GM19240 (cell line): ENCODE results near the gene FGD2.

Source experiments
- DNase-seq: peaks from one replicate; pipeline ENCODE4 v3.0.0; 2011; ENCODE audit warnings: low spot score; ENCODE audit not compliant: insufficient read length

Gene FGD2

GRCh38 chr6:36970892-36971842 is 34.3 kb upstream of the FGD2 start:
- DNase-seq, result no peak

DNA sequence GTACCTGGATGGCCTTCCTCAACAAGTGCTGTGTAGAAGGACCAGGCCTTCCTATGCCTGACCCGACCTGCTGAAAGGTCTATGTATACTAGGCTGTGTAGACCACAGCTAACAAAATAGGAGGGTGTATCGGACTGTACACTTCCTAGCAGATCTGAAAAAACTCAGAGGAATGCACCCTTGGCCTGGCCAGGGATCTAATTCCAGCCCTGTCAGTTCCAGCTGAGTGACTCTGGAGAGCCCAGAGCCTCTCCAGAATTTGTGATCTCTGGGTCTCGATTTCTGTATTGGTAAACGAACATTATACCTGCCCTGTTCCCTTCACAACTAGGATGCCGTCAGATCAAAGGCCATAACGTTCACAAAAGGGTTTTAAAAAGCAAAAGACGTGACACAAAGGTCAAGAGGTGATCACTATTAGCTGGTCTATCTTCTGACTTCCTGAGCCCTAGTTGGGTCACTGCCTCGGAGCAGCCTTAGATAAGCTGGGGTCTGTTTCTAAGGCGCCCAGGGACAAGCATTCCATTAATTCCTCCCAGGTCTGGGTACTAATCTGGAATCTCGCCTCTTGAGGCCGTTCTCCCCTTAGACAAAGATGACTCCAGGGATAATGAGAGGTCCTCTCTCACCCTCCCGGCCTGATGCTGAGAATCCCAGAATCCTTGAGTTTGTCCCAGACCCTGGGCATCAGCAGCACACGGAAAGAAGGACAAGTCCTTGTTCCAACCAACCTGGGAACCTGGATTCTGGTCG is 33.4 kb upstream of the FGD2 start:
- no peak for DNase-seq

DNA sequence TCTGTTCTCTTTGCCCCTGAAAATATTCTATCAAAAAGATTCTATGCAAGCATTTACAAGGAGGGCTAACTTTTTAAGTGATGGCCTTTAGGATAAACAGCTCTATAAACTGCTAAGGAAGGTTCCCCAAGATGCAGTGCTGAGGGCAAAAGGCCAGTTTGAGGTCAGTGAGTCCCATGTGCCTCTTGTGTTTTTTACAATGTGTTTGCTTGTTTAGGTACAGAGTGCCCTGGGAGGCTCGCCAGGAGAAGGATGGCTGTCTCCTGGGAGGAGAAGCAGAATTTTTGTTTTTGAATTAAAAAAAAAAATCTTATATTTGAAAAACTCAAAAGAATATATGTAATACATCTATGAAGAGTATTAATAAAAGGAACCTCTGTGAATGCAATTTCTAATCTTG is 32.3 kb upstream of the FGD2 start:
- no peak for DNase-seq

DNA sequence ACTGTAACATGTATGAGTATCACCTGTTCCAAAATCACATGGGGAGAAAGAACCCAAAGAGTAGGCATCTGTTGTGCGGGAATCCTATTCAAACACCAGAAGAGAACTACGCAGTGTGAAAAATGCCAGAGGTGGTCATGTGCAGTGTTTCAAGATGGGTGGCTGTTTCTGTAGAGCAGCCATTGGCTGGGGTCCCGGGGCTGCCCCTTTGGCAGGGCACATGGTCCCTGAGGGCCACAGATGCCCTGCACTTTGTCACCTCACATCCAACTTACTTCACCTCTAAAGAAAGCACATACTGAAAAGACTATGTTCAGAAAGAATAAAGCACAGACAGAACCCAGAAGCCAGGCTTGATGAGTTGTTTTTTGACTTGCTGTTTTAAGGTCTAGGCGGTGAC is 31.8 kb upstream of the FGD2 start:
- DNase-seq, result no peak

GRCh38 chr6:36975231-36976006 is 30.0 kb upstream of the FGD2 start:
- DNase-seq, result no peak

- no peak for DNase-seq
These were observed 29.5 kb upstream of the FGD2 start for GRCh38 chr6:36976007-36976264.

DNA sequence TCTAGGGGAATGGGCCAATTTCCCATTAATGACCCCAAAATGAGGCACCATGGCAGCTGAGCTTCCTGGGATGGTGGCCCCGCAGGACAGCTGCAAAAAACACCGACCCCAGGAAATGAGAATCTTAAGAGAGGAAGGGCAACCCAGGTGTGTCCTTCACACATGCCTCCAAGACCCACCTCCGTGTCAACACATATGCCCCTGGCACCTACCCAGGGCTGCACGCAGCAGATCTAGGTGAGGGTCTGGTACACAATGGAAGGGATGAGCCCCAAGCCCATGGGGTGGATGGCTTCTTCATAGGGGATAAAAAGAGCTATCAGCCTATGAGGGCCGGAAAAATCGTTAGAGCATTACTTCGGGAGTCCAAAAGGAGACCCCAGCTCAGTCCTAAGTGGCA is 28.9 kb upstream of the FGD2 start:
- DNase-seq, result no peak

- DNase-seq, result no peak
These were observed 28.5 kb upstream of the FGD2 start for GRCh38 chr6:36976931-36977330.

- DNase-seq, result no peak
These were observed 27.9 kb upstream of the FGD2 start for GRCh38 chr6:36977470-36977941.

DNA sequence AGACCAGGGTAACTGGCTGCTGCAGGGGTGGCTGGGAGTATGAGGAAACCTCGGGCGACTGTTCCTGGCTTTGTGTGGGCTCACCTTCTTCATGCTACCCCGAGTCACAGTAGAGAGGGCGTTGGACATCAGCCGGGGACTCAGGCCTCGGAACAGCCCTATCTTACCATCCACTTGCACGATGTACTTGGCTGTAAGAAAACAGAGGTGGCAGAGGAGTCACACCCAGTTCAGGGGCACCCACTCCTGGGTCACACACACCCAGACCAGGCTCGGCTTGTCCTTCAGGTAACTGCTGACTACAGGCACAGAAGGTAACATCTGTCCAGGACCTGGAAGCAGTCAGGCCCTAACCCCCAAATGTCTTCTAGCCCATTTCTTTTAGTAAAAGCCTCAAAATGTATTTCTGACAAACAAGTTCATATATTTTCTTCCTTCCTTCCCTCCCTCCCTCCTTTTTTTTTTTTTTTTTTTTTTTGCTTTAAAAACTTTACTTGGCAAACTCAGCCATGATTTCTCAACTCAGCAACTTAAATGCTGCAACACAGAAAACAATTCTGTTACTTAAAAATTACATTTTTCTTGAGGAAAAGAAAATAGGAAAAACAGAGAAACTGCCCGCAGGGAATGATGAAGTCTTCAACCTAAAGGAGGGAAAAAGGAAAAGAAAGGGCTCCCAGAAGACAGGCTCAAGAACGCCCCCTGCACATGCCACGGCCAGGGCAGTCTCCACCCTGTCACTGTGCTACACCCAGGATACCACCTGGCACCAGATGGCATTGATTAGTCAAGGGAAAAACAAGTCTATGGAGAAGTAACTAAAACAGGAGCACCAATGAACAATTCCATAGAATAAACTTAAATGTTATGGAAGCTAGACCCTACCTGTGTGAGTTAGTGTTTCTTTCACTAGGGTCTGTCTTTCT is 26.8 kb upstream of the FGD2 start:
- DNase-seq, result no peak

DNA sequence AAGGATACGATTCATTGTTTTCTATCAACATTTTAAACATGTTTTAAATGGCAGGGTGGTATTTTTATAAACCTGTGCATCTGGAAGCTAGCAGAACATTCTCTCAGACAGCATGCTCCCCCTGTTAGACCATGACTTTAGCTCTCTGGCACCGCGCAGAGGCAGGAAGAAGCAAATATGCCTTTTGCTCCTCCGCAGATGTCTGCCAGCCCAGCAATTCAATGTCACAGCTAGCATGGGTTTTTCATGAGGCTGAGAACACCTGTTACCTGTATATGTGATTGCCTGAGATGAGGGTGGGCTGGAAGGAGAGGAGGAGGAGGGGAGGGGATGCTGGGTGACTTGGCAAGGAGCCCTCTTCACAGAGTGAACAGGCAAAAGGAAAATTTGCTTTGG is 26.1 kb upstream of the FGD2 start:
- DNase-seq, result no peak

DNA sequence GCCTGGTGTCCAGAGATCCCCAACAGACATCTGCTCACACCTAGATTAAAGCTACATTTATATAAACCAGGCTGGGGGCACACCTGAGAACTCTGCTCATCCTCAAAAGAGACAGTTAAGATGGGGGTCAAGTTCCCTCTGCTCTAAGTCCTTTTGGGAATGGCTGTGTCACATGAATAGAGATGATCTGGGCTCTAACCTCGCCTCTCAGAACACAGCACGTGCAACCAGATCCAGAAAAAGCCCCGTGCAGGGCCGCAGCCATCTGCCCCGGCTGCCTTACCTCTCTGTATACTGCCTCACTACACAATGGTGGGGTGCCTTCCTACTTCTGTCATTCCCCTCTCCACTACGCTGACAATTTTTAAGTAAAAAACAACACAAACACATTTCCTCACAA is 25.3 kb upstream of the FGD2 start:
- DNase-seq, result no peak

DNA sequence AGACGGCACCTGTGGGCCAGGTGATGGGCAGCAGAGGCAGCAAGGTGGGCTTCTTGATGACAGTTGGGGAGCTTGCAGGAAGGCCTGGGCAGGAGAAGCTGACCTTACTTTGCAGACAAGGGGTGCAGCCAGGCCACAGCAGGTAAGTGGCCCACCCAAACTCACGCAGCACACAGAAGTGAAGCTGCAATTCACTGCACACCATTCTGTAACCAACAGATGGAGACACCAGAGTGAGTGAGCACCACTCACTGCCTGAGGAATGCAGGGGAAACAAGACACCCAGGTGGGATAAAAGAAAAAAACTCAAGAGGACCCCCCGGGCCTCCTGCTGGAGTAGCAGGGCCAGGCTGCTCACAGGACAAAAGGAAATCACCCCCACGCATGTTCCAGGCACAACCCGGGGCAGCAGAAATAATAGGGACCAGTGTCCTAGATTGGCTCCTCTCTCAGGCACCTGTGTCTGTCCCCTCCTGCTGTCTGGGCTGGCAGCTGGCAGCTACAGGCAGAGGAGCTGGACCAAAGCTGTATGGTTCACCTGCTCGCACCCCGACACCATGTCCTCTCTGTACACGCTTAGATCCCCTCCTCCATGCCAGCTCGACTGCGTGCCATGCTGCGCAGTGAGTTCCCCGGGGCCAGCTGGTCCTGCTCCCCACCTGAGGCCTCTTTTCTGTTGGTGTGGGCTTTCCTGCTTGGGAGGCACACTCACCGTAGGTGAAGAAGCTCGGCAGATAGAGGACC is 24.4 kb upstream of the FGD2 start:
- no peak for DNase-seq

- DNase-seq, result no peak
These were observed 21.9 kb upstream of the FGD2 start for GRCh38 chr6:36983538-36983937.

DNA sequence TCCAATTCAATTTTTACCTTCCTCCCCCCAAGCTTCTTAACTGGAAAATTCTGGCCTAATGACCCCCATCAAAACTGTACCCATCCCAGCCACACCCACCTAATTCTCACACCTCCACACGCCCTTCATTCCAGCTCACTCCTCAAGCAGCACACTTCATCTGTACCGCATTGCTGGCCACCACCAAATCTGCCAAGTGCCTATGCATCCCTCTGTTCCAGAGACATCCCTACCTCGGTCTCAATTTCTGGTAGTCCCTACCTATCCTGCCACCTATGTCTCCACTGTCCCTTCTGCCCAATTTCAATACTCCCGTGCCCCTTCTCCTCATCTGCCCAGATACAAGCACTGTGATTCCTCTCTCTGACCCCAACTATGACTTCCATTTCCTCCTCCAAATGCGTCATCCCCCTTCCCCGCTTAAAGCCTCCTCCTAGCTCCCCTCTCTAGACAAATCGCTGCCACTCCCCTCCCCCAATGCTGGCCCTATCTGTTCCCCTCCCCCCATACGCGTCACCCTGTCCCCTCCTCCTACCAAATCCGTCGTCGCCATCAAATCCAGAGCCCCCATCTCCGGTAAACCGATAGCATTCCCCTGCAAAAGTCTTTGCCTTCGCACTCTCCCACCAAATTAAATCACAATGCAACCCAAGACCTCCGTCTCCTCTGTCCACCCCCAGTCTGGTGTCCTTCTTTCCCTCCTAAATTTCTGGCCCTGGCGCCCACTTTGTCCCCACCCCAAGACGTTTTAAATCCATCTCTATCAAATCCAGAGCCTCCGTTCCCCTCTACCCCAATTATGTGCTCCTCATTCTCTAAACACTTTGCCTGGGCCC is 20.7 kb upstream of the FGD2 start:
- peak; percentile 53 for DNase-seq

DNA sequence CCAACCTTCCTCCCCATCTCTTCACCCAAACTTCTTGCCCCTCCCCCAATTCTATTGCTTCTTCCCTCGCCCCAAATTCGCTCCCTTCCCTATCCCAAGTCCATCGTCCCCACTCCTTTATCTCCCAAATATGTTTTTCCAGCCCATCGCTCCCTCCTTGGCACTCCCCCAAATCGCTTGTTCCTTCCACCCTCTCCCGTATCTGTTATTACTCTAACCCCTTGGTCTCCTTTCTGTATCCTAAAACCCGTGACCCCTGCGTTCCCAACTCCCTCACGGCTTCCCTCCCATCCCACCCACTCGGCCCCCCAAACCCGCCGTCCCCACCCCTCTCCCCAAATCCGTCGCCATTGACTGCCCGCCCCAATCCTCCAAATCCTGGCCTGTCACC is 20.0 kb upstream of the FGD2 start:
- no peak for DNase-seq

DNA sequence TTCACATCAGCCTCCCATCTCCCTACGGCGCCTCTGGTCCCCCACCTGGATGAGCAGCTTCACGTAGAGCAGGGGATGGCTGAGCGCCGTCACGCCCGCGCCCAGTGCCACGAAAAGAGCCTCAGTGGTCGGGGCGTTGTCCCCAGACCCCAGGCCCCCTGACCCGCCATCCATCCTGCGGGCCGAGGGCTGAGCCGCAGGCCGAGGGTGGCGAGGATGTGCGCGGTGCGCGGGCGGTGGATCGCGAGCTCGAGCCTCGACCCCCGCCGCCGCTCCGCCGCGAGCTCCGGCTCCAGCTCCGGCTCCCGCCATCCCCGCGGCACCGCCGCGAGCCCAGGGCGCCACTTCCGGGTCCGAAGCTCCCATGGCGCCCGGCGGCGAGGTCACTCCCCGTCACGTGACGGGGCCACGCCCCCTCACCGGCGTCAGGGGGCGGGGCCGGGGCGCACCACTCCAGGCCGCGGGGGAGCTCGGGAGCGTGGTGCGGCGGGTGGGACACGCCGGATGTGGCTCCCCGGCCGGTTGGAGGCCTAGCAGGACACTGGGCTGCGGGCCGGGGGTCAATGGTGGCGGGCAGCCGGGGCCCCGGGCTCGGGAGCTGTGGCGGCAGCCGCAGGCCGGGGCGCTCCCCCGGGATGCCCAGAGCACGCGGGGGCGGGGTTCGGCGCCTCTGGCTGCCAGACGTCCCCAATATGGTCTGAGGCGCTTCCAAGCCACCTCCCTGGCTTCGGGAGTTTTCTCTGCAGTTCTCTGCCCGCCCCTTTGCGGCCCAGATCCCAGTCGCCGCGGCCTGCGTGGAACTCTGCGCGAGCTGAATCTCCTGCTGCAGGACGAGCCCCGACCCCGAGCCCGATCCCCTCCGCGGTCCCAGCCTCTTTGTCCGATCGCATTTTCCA is 19.4 kb upstream of the FGD2 start, which contains the start of gene MTCH1:
Gene MTCH1 (minus strand): TSS at position 389 of the 896 bp plus-strand sequence. CDS start 23 bp downstream, at position 366.
- peak; percentile 95 for DNase-seq

GRCh38 chr6:36986704-36987047 is 18.8 kb upstream of the FGD2 start:
- DNase-seq, result no peak
